NCI-H128 (cell line): Measurements from ENCODE around the gene ABHD12.
"Not testable (repeated sequence)": the region's sequence is repeated elsewhere in the genome, so short reads cannot be mapped to it uniquely, and the experiment has no call there.

Source experiments
- DNase-seq: peaks from one replicate; lab custom pipeline; 2025; ENCODE audit not compliant: unreplicated experiment; lab: John Stamatoyannopoulos, UW

The ABHD12 gene

DNA sequence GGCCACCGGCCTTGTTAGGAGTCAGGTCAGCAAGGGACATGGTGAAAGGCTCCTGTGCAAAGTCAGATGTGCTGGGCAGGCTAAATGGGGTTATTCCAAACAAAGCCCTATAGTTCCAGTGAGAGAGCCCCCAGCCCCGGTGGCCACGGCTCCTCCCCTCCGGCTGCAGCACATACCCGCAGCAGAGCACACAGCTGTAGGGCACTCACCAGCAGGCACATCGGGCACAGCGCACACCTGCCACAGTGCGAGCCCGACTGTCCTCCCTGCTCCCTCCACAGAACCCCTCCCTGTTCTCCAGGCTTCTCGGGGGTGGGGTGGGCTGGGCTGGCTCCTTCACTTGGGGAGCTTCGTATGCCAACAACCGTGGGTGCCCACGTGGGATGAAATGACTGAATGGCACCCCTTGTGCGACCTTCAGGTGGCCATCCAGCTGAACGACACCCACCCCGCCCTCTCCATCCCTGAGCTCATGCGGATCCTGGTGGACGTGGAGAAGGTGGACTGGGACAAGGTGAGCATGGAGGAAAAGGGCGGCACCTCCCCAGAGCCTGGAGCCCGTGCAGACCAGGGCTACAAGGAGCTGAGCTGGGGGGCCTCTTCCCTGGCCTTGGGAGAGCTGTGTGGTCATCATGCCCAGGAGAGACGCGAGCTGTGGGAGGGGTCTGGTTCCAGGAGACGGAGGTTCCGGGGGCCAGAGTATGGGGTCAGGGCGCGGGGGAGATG lies 111.8 kb downstream of the ABHD12 start:
- no peak for DNase-seq

GRCh38 chr20:25277941-25278521 lies 112.6 kb downstream of the ABHD12 start:
- no peak for DNase-seq

DNA sequence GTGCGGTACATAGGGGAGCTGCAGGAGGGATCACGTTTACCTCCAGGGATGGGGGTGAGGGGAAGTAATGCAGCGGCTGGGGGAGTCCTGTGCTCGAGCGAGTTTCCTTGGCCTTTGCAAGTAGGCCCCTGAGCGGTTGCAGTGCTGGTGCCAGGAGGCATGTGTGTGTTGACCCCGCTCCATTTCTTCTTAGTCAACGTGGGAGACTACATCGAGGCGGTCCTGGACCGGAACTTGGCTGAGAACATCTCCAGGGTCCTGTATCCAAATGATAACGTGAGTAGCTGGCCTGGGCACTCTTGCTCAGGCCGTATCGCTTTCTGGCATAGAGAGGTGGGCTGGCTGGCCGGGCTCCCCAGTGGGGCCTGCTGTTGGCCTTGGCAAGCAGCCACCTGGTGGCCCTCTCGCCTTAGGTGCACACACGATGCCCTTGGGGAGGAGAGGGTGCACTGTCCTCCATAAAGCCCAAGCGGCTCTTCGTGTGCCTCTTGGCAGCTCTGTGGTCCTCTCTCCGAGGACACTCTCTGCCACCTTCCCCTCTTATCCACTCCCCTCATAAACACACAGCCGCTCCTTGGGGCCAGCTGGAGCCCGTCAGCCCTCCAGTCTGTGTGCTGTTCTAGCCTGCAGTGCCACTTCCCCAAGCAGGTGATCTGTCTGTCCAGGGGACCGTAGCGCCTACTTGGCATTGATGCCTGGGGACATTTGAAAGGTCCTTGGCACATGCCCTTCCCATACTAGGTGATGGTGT lies 113.4 kb downstream of the ABHD12 start:
- DNase-seq = no peak

GRCh38 chr20:25276533-25277050 lies 114.0 kb downstream of the ABHD12 start:
- DNase-seq = no peak

GRCh38 chr20:25275813-25276532 lies 114.7 kb downstream of the ABHD12 start:
- no peak for DNase-seq

DNA sequence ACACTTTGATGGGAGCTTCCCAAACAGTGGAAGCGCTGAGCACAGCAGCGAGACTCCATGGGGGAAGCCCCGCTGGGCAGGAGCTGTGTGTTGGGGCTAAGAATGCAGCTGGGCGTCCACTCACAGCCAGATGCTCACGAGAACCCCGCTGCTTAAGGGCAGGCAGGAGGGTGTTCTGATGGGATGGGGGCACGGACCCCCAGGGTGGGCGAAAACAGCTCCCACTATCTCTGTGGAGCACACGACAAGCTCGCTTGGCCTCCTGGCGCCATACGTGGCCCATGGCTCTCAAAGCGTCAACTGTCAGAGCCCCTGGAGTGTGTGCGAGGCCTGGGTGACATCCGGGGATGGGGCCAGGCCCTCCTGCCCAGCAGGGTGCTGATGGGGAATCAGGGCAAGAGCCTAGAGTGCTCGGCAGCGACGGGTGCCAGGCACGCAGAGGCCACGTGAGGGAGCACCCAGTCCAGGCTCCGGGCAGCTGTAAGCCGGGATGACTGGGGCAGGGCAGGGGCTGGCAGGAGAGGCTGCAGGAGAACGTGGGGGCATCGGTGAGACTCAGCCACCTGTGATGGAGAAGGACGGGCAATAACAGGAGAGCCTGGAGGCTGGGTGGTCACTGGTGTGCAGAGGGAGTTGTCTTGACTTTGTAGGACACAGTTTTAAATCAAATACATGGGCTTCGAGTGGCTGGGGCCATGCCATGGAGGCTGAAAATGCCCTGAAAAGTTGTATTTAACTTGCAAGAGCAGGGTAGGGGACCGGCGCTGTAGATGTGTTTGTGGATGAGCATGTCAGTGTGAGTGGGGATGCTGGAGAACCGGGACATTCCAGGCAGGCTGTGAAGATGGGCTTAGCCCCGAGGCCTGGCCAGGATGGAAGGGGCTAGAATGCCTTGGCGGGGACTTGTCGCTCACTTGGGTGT lies 115.5 kb downstream of the ABHD12 start:
- no peak for DNase-seq

GRCh38 chr20:25274481-25274880 lies 116.2 kb downstream of the ABHD12 start:
- DNase-seq = no peak

DNA sequence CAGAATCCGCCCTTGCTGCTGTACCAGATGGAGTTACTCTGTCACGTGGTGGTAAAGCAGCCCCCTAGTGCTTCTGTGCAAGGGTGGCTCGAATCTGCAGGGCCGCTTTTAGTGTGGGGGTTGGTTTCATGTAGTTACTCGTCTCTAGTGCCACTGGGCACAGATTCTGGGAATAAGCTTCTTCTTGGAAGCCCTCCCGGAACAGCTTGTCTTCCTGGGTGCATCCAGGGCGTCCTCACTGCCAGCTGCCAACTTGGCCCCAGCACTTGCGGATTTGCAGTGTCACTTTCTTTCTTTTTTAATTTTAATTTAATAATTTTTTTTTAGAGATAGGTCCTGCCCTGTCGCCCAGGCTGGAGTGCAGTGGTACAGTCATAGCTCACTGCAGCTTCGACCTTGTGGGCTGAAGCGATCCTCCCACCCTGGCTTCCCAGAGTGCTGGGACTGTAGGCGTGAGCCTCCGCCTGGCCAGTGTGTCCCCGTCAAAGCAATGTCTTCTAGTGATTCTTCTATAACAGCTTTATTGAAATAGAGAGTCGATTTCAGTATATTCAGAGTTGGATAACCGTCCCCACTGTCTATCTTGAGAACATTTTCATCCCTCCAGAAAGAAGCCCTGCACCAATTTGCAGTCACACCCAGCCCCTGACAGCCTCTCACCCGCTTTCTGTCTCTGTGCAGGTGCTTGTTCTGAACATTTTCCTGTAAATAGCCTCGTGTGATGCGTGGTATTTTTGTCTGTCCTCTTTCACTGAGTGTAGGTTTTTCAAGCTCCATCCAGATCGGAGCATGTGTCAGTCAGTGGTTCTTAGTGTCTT lies 116.9 kb downstream of the ABHD12 start:
- no peak for DNase-seq

DNA sequence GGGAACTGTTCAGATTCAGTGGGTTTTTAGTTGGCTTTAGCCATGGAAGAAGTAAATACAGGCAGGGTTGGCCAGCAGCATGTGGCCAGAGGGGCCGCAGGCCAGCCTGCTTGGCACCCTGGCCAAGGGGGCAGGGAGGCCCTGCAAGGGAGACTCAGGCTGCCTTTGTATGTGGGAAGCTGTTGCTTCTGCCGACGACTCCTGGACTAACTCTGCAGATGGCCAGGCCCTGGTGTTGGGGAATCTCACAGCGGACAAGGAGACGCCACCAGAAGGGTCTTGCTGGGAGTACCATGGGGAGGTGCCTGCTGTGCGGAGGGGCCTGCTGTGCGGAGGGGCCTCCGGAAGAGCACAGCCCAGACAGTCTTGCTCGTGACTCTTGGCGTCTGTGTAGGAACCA lies 117.6 kb downstream of the ABHD12 start:
- DNase-seq = no peak

- DNase-seq = no peak
Measured at GRCh38 chr20:25272223-25273000, 118.2 kb downstream of the ABHD12 start.

GRCh38 chr20:25271486-25272222 lies 119.0 kb downstream of the ABHD12 start:
- no peak for DNase-seq

DNA sequence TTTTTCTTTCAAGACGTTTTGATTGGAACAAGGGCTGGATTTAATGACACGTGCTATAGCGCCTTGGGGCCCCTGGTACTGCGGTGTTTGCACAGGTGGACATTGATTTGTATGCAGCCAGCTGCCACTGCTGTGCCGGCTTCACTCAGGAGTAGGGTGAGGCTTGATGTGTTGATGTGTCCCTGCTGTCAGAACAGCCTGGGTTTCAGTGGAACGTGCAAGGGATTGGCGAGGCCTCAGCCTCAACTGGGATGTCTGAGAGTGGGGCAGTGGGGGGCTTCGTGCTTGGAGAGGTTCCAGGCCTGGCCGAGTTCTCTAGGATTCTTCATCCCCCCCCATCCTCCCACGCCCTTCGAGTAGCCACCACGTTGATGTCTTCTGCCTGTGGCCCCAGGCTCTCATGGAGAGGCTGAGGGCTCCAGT lies 119.8 kb downstream of the ABHD12 start:
- no peak for DNase-seq

GRCh38 chr20:25269833-25270170 lies 120.8 kb downstream of the ABHD12 start:
- no peak for DNase-seq

GRCh38 chr20:25269057-25269832 lies 121.4 kb downstream of the ABHD12 start:
- DNase-seq = no peak

DNA sequence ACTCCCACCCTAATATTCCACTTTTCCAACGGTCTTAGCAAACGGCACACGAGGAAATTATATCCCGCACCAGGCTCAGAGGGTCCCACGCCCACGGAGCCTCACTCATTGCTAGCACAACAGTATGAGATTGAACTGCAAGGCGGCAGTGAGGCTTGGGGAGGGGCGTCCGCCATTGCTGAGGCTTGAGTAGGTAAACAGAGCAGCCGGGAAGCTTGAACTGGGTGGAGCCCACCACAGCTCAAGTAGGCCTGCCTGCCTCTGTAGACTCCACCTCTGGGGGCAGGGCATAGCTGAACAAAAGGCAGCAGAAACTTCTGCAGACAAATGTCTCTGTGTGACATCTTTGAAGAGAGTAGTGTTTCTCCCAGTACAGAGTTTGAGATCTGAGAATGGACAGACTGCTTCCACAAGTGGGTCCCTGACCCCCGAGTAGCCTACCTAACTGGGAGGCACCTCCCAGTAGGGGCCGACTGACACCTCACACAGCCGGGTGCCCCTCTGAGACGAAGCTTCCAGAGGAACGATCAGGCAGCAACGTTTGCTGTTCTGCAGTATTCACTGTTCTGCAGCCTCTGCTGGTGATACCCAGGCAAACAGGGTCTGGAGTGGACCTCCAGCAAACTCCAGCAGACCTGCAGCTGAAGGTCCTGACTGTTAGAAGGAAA lies 129.7 kb downstream of the ABHD12 start:
- not testable (repeated sequence) for DNase-seq

DNA sequence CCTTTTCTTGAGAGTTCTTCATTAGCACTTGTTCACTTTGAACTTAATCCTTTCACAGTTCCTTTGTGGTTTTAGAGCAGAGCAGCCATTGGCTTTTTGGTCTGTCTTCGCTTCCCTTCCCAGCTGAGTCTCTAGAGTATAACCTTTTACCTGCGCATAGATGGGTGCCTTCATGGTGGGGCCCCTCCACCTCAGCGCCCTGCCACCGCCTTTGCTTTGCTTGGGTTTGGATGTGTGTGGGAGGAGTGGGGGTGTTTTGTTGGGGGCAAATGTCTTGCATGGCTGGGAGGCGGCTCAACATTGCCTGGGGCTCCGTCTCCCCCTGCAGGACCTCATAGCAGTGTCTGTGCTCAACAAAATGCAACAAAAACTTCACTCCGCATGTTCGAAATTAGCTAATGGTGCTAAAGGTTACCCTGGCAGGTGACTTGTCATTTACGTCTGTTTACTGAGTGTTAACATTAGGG lies 130.8 kb downstream of the ABHD12 start:
- DNase-seq = no peak

DNA sequence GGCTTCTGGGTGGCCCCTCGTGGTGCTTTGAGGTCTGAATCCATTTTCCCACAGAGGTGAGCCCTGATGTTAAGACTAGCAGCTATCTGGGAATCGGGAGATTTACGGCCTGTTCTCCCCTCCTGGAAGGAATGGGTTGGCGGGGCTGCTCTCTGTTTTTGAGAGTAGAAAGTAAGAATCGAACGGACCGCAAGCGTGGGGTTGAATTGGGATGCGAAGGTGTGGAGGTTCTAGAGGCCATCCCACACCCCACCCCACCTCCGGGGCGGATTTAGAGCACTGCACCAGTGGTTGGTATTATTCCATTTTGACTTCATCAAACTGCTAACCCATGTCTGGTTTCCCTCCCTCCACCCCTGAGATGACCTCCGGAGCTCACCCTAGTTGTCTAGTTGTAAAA lies 131.3 kb downstream of the ABHD12 start:
- DNase-seq = no peak
